IPS-15b (cell line): ENCODE data around the gene RB1.

ENCODE experiments used
- H3K27me3 ChIP-seq: one replicate; pipeline ENCODE4 v1.6.1; 2013; ENCODE audit warnings: low read length; ENCODE audit not compliant: control insufficient read depth, insufficient read depth
- H3K36me3 ChIP-seq: one replicate; pipeline ENCODE4 v1.6.1; 2013; ENCODE audit warnings: low read length; ENCODE audit not compliant: control insufficient read depth, insufficient read depth
- H3K4me1 ChIP-seq: one replicate; pipeline ENCODE4 v1.6.1; 2013; ENCODE audit warnings: mild to moderate bottlenecking, low read length; ENCODE audit not compliant: control insufficient read depth, insufficient read depth
- H3K4me3 ChIP-seq: one replicate; pipeline ENCODE4 v1.5.1; 2013; ENCODE audit warnings: low read depth, low read length
- H3K9ac ChIP-seq: one replicate; pipeline ENCODE4 v1.6.1; 2013; ENCODE audit warnings: low read depth, mild to moderate bottlenecking, low read length
- H3K9me3 ChIP-seq: one replicate; pipeline ENCODE4 v1.6.1; 2013; ENCODE audit warnings: mild to moderate bottlenecking, low read length; ENCODE audit not compliant: control insufficient read depth, insufficient read depth

RB1 gene

DNA sequence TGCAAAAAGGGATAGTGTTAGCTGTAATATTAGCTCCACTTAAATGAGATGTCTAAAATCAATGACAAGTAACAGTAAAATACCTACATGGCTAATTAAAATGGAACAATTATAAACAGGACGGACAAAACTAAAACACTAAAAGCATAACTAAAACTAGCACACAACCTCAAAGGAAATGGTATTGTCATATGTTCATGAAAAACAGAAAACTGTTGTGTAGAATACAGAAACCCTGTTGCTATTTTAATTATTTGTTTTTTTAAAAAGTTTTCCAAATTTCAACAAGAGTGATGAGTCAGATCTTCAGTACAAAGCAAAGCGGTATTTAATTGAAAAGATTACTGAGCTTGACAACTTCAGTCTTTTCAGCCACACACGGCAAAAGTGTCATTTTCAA is 225.2 kb downstream of the RB1 start:
- Histone ChIP-seq H3K9me3 (no peaks in the 10 kb centered on the region), H3K4me1 (peaks cover 3% of the 10 kb centered on the region), H3K36me3 (no peaks in the 10 kb centered on the region), H3K4me3 (no peak overlapping the region), H3K9ac (no peak overlapping the region), H3K27me3 (no peaks in the 10 kb centered on the region)

DNA sequence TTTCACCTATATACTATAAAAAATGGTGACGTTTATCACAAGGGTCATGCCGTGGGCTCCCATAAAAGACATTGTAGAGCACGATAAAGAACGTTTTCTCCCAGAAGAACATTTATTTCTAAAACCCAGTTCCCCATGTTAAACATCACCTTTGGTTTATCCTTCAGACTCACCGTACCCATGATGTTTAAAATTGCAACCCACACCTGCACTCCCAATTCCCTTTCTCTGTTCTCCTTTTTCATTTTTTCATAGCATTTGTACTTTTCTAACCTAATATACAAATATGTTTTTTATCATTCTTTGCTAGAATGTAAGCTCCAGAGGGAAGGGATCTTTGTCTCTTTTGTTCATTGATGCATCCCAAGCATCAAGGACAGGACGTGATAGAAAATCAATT is 227.3 kb downstream of the RB1 start:
- Histone ChIP-seq H3K4me3 (no peak overlapping the region), H3K27me3 (no peaks in the 10 kb centered on the region), H3K4me1 (peaks cover 4% of the 10 kb centered on the region), H3K36me3 (no peaks in the 10 kb centered on the region), H3K9ac (no peak overlapping the region), H3K9me3 (no peaks in the 10 kb centered on the region)
